Stimulated activated CD4-positive, alpha-beta T cell treated with anti-CD3 and anti-CD28 coated beads, TNF-alpha, amount 100 ng/mL, for 24 hours (primary cell): ENCODE results near the gene FMOD.

Experiments
- DNase-seq, 3 experiments: peaks; one replicate each; pipeline ENCODE4 v3.0.0-alpha.2; 2020; ENCODE audit warnings: low read depth in 3 of 3

The FMOD gene

GRCh38 chr1:203361945-203362719, 11.2 kb upstream of the FMOD start:
- DNase-seq: no peak

GRCh38 chr1:203360547-203361185, 9.7 kb upstream of the FMOD start:
- DNase-seq: no peak

- no peak for DNase-seq
Observed at GRCh38 chr1:203359010-203359571, 8.2 kb upstream of the FMOD start.

GRCh38 chr1:203354246-203354645, 3.3 kb upstream of the FMOD start:
- DNase-seq: no peak

- no peak for DNase-seq
Observed at GRCh38 chr1:203353486-203353885, 2.6 kb upstream of the FMOD start.

GRCh38 chr1:203349773-203350524, 973 bp downstream of the FMOD start:
- no peak for DNase-seq

- DNase-seq: no peak
Observed at GRCh38 chr1:203349166-203349565, 1.8 kb downstream of the FMOD start.

GRCh38 chr1:203346769-203347102, 4.2 kb downstream of the FMOD start:
- no peak for DNase-seq

- DNase-seq: no peak
Observed at GRCh38 chr1:203346060-203346768, 4.7 kb downstream of the FMOD start.

- no peak for DNase-seq
Observed at GRCh38 chr1:203343956-203344754, 6.8 kb downstream of the FMOD start.

- DNase-seq: peak in 1 of 3 experiments; percentile 41
Observed at GRCh38 chr1:203342192-203342940, 8.6 kb downstream of the FMOD start.

- peak; percentile 33 to 43 (median 38) for DNase-seq
Observed at GRCh38 chr1:203340112-203340790, 10.7 kb downstream of the FMOD start.

- DNase-seq: peak in 2 of 3 experiments; percentile 27 to 50
Observed at GRCh38 chr1:203338335-203339036, 12.4 kb downstream of the FMOD start.

GRCh38 chr1:203336097-203336496, 14.8 kb downstream of the FMOD start:
- DNase-seq: no peak

- DNase-seq: no peak
Observed at GRCh38 chr1:203335503-203335902, 15.4 kb downstream of the FMOD start.

- no peak for DNase-seq
Observed at GRCh38 chr1:203331224-203331623, 19.7 kb downstream of the FMOD start.

- DNase-seq: no peak
Observed at GRCh38 chr1:203328714-203329122, 22.2 kb downstream of the FMOD start.

- DNase-seq: peak in 1 of 3 experiments; percentile 46
Observed at GRCh38 chr1:203327684-203328457, 23.1 kb downstream of the FMOD start.
